ENCODE results near the gene ZC3H8.

Gene ZC3H8

DNA sequence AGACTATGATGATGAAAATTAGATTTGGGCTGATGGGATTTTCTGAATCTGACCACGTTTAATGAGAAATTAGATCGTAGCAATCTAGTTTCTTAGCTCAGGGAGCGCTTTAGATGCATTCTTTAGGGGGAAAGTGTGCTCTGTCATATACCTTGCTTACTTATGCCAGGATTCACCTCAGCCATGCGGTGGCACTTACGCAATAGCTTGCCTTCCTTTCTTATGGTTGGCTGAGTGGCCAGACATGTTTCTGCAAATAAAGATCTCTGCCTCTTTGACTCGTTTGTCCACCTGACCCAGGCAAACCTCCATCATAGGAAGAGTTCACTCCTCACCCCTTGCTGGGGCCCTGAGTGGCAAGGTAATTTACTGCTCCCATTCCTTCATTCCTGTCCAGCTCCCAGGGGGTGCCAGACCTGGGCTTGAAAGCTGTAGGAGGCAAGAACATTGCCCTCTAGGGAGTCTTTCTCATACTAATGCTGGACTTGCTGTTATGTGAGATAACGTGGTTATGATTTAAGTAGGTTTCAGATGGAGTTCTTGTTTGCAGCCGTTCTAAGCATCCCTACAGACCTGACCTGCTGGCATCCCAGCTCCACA is 59.6 kb downstream of the ZC3H8 start:
- DNase-seq (ENCODE audit: low read depth) = no peak

DNA sequence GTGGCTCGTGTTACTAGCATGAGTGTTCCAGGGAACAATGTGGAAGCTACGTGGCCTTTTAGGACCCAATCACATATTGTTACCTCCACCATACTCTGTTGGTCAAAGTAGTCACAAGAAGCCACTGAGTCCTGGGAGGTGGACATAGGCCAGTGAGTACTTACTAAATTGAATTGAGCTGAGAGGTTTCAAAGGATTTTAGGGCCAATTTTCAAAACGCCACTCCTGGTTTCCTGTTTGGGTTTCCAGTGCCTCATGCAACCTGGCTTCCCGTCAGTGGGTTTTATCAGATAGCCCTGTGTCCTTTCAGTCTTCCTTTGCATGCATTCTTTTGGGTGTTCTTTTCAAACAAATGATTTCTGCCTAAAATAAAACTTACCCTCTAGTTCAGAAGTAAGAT is 60.4 kb downstream of the ZC3H8 start:
- DNase-seq (ENCODE audit: low read depth) = no peak

DNA sequence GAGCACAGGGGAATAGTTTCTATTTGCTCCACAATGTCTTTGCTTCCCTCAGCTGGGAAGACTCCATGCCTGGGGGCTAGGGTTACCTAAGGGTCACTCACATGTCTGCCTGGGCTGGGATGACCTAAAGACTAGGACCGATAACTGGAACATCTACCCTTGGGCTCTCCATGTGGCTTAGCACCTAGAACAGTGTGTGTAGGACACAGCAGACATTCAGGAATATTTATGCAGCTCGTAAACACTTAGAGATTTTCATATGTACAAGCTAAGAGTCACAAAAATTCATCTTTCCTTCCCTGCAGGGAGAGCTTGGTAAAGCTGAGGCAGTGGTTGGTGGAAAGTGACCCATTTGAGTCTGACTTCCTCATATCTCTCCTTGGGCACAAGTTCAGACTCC is 60.8 kb downstream of the ZC3H8 start:
- no peak for DNase-seq (ENCODE audit: low read depth)

DNA sequence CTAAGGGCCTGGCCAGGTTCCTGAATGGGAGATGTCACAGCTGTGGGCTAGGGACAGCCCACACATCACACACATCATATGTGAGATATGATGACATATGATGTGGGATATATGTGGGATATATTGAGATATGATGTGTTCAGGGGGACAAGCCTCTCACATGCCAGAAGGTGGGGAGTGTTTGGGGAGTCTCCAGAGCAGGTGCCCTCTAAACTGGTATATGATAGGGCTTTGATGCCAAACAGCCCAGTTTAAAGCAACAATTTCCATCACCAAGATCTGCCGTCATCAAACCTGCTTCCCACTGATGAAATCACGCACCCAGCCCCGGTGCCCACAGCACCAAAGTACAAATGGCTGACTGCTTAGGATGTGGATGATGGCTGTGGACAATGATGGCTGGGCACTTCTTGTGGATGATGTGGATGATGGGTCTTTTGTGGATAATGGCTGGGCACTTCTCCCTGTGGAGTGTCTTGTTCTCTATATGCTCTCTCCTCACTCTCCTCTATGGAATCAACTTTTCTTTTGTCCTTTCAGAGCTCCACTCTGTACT is 65.8 kb downstream of the ZC3H8 start:
- DNase-seq (ENCODE audit: low read depth) = no peak

DNA sequence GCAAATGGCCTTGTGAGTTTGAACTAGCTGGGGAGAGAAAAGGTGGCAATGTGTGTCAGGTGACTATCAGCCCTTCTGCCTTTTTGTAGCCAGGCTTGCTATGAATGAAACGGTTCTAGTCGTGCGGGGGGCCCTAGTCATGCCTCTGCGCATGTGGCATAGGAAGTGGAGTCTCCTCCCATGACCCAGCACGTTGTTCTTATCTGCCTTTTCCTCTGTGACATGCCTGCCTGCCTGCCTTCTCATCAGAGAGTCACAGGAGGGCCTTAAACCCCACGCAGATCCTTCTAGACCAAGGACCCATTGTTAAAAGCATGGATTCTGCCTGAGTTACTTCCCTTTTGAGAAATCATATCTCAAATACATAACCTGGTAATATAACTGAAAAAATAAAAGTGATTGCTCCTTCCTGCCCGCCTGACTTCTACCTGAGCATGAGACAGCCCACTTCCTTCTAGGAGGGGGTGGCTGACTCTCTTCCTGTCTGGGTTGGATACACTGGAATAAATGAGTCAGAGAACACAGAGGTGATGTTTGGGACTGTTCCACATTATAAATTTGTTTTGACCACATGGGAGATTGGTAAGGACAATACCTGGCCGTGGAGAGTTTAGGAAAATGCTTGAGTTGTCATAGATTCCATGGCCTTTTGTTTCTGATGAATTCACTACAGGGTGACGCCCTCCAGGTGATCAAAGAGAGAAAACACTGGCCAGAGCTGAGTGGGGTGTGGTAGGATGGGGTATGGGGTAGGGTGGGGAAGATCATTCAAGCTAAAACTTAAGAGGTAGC is 66.8 kb downstream of the ZC3H8 start:
- peak; percentile 64 for DNase-seq (ENCODE audit: low read depth)

DNA sequence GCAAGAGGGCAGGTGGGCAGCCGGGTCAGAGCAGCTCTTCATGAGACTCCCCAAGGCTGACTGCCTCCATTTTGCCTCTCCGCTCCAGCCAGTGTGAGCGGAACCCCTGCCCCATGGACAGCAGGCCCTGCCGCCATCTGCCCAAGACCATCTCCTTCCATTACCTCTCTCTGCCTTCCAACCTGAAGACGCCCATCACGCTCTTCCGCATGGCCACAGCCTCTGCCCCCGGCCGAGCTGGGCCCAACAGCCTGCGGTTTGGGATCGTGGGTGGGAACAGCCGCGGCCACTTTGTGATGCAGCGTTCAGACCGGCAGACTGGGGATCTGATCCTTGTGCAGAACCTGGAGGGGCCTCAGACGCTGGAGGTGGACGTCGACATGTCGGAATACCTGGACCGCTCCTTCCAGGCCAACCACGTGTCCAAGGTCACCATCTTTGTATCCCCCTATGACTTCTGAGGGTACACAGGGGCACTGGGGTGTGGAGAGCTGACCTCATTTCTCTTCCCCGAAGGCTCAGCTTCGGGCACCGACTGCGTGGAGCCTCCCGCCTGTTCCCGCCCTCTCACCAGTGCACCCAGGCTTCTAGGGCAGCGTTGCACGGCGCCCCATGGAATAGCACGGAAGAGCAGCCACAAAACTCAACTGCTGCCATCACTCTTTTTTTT is 67.7 kb downstream of the ZC3H8 start:
- no peak for DNase-seq (ENCODE audit: low read depth)

DNA sequence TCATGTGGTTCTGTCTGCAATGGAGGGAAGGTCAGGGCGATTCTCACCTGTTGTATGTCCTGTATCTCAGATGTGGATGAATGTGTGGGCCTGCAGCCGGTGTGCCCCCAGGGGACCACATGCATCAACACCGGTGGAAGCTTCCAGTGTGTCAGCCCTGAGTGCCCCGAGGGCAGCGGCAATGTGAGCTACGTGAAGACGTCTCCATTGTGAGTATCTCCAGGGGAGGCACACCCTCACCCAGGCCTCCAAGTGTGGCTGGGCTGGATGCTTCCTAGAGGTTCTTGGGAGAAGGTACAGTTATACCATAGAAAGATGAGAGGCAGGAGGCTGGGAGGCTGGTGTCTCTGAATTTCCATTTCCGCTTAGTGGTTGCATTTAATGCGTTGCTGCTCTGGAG is 69.7 kb downstream of the ZC3H8 start:
- no peak for DNase-seq (ENCODE audit: low read depth)

DNA sequence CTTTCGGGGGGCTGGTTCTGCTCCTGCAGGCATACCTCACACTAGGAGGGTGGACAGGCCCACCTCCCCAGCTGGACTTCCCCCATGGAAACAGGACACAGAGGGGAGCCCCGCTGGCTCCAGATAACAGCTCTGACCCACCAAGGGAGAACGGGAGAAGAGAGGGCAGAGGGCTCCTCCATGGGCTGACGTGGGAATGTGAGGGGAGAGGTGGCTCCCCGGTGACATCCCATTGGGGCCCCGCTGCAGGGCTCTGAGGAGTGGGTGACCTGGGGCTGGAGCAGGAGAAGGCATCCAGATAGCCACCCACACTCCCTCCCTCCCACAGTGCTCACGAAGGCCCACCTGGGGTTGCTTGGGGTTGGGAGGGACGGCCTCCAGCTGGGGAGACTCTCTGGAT is 70.7 kb downstream of the ZC3H8 start:
- no peak for DNase-seq (ENCODE audit: low read depth)

DNA sequence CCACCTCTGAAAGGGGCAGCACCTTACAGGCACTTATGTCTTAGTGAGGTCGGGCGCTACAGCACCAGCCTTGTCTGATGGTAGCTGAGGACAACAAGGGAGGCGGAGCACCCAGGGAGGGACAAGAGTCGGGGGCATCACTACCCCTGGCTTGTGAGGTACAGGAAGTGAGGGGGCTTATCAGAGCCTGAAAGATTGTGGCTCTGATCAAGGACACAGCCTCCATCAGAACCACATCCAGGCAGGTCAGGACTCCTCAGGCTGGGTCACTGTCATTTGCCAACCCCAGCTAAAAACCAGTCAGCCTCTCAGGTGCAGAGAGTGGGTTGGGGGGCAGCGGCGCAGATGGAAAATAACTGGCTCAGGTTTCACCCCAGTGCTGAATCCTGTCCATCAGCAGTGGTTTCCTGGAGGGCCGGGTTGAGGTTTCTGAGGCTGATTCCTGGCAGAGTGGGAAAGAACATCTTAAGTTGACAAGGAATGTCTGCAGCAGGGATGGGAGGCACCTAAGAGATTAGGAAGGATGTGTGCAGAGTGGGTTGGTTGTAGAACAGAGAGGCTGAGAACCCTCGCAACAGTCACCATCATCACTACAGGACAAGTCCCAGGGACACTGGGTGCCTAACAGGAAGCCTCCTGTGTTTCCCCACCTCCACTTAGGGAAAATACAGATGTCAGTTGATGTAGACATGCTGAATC is 71.4 kb downstream of the ZC3H8 start:
- no peak for DNase-seq (ENCODE audit: low read depth)

DNA sequence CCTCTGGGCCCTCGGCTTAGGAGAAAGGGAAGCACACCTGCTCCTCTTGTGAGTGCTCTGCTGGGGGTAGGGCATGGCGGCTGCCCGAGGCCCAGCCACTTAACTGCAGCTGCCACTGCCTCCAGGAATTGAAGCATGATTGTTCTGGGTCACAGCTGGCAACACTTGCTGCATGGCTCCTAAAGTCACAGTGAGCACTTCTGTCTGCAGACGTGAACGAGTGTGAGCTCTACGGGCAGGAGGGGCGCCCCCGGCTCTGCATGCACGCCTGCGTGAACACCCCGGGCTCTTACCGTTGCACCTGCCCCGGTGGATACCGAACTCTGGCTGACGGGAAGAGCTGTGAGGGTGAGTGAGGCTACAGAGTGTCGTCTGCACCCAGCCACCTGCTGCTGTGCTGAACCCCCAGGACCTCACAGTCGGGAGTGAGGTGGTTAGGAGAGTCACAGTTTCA is 72.2 kb downstream of the ZC3H8 start:
- no peak for DNase-seq (ENCODE audit: low read depth)

DNA sequence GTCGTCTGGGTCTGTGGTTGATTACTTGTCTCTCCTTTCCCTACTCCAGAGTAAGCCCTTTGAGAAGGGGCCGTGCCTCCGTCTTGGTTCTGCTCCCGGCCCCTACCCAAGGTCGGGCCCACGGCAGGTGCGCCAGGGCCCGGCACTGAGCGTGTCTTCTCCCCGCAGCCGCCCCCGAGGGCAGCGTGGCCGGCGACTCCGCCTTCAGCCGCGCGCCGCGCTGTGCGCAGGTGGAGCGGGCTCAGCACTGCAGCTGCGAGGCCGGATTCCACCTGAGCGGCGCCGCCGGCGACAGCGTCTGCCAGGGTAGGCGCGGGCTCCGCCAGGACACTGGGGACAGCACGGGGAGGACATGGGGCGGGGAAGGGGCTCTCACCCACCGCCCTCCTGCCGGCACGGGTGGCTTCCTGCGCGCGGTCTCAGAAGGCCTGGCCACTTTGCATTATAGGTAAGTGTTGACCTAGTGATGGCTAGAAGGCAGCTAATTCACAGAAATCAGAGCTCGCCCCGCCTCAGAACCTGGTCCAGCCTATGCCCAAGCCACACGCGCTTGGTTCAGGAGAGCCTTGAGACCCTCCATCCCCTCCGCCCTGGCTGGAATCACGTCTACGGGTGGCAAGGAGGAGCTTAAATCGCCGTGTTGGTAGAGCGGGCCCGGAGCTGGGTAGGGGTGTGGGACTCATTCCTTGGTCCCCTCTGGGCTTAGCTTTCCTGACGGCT is 73.1 kb downstream of the ZC3H8 start:
- DNase-seq (ENCODE audit: low read depth) = no peak

DNA sequence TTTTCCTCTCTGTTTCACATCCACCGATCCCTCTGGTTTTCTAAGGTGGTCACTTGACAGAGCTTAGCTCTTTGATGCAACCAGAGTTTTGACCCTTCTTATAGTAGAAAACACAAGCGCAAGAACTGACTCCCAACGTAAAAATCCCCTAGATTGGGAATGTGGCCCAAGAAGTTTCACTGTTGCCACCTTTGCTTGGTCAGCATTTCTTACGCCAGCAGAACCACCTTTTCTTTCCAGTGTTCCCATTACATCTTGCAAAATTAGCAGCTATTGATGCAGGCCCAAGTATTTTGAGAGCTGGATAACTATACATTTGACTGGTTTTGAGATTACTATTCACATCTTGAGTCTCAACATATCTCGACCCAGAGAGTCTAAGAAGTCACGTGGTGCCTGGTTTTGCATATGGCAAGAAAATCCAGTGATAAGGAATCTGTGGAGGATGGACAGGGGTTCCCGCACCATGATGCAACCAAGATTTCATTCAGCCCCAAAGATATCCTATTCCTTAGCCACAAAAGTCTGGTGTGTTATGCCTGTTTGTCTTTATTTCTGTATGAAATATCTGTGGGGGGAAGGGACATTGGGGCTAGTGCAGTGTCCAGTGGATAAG is 78.8 kb downstream of the ZC3H8 start:
- DNase-seq (ENCODE audit: low read depth) = no peak

DNA sequence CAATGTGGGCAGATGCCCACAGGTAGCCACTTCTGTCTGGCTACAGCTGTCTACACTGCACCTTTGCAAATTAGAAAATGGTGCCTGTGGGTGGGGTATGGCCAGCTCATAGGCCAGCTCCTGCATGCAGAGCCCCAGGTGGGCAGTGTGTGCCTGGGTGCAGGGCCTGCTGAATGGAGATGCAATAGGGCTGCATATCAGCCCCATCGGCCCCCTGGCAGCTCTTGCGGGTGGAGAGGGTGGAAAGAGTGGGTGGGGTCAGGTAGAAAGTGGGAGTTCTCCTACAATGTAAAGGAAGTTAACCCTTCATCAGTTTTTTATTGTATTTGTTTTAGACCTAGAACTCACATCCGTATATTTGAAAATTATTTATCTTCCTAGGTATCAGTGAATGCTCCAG is 79.5 kb downstream of the ZC3H8 start:
- DNase-seq (ENCODE audit: low read depth) = no peak

DNA sequence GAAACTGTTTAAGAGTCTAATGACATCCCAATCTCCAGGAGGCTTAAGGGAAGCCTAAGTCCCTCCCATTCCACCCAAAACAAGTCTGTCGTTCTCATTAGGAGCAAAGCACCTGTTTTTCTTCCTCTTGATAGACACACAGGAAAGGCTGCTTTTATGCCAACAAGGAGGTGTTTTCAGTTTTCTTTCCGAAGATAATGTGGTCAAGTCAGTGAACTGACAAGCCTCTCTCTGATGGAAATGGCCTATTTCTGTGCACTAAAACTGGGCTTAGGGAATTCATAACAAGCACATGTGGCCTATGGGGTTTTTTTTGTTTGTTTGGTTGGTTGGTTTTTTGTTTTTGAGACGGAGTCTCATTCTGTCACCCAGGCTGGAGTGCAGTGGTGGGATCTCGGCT is 80.5 kb downstream of the ZC3H8 start:
- no peak for DNase-seq (ENCODE audit: low read depth)

DNA sequence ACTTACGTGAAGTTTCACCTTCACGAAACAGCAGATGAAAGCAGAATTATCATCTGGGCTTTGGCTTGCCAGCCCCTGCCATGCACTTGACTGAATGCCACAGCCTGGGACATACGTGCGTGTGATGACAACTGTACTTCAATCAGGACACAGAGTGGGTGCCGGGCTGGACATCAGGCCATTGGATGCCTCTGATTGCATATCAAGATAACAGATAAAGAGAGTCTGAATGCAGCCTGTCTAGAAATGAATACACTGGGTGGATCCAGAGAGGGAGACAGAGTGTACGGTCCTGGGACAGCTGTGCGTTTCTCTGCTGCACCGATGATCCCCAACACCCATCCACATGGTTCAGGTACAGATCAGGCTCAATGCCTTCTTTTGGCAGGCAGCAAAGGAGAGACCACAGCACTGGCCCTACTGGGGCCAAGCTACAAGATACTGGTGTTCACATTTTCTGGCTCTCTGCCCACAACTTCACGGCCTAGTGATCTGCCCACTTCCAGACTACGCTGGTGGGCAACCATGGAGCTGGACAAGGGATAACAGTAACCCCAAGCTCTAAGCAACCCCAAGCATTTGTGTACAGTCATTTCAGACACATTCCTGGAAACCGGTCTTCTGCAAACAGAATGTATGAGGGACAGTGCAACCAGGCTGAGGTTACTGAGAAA is 81.1 kb downstream of the ZC3H8 start:
- no peak for DNase-seq (ENCODE audit: low read depth)

DNA sequence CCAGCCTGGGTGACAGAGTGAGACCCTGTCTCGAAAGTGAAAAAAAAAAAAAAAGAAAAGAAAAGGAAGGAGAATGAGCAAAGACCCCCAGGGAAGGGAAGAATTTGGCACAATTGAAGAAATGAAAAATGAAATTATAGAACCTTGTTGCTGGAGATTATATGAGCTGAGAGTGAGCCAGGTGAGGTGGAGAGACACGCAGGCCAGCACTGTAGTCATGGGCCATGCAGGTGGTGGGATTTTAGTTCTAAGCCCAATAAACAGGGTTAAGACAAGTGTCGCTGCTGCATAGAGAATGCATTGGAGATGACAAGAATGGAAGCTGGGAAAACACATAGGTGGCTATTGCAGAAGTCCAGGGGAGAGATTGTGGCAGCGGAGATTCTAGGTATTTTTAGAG is 84.3 kb downstream of the ZC3H8 start:
- no peak for DNase-seq (ENCODE audit: low read depth)

DNA sequence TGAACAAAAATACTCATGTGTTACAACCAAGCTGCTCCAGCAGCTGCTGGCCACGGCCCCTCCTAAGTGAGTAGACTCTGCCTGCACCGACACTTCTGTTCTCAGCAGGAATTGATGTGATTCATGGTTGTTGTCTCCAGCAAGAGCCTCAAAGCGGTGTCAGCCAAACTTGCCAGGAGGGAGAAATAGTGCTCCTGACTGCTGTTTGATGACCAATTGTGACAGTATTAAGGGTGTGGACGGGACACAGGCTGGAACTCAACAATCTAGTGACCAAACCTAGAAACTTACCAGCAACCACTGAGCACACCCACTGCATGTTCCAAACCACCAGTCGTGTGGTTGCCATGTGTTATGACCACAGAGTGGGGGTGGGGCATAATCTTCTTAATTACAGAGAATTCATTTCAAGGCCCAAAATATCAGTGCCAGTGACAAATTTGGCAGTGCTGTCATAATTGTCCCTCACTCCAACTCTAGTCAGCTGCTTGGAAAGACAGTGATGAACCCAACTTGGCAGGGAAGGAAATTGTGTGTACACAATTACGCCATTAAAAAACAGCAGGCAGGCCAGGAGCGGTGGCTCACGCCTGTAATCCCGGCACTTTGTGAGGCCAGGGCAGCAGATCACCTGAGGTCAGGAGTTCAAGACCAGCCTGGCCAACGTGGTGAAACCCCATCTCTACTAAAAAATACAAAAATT is 86.3 kb downstream of the ZC3H8 start:
- DNase-seq (ENCODE audit: low read depth) = no peak

DNA sequence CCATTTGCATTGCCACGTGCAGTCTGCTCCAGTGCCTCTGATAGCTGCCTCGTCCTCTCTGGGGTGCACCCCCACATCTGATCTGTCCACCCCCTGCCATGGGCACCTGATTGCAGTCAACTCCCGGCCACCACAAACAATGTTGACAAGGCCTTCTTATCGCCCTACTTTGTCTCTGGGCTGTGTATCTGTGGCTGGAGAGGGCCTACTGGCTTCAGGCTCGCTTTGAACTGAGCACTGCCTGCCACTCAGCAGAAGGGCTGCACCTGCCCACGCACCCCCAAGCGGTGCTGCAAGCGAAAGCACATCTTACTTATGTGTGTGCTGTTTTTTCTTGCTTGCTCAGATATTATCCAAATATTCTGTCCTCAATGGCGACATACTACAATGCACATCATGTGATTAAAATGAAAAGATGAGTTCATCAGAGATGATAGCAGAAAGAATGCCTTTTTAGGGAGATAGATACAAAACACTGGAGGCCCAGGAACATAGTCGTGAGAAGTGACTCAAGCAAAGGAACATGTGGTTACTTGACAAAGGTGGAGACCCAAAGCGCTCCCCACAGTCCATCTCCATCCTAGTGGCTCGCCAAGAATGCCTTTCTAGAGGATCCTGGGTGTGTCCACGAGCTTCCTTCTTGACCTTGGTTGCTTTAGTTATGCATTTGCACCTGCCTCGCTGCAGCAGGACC is 87.9 kb downstream of the ZC3H8 start:
- no peak for DNase-seq (ENCODE audit: low read depth)

DNA sequence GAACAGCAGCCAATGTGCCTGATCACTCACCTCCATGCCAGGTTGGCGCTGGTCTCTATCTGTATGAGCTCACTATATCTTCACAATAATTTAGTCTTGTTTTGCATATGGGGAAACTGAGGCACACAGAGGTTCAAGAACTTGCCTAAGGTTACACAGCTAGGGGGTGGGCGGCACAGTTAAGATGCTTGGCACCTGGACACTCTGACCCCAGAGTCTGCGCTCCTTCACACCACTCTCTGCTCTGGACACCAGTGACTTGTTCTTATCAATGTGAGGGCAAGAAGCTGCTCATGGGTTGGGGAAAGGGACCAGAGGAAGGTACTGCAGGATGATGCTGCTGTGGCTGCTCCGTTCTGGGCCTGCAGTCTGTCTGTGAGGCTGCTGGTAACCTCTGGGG is 89.5 kb downstream of the ZC3H8 start:
- DNase-seq (ENCODE audit: low read depth) = no peak

DNA sequence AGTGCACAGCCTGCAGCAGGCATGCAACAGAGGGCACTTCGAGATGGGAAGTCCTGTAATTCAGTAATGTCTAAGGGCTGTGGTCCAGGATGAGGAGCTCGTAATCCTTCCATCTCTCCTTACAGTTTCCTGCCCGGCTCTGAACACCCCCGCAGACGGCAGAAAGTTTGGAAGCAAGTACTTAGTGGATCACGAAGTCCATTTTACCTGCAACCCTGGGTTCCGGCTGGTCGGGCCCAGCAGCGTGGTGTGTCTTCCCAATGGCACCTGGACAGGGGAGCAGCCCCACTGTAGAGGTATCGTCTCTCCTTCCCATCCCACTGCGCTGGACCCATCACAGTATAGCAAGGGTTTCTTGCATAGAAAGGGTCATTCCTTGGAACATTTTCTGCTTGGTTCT is 90.0 kb downstream of the ZC3H8 start:
- no peak for DNase-seq (ENCODE audit: low read depth)

Data from activated gamma-delta T cell treated with anti-CD3 and anti-CD28 coated beads, Interleukin-2, amount 50 U/mL, for 16 hours (primary cell).